H1 (cell line): Measurements from ENCODE around the gene ITGB5. TPM values are rescaled to one million over a fixed set of nuclear protein-coding genes. Genes with fewer than 3 reads are reported as not detected.

Experiments
- ASH2L ChIP-seq: fragments of 200-600, 300-600 bp; sonication (generic); IDR thresholded peaks from one replicate; pipeline ENCODE4 v1.7.1; 2017; ENCODE audit warnings: low read length
- CHD7 ChIP-seq: fragments of 300-600 bp; sonication (generic); IDR thresholded peaks from 2 replicates; pipeline ENCODE4 v1.7.1; 2012; ENCODE audit warnings: low read length, moderate library complexity, mild to moderate bottlenecking, inconsistent platforms; ENCODE audit not compliant: insufficient replicate concordance
- CREB1 ChIP-seq: IDR thresholded peaks from 2 replicates; pipeline ENCODE4 v1.6.1; 2012; ENCODE audit warnings: inconsistent platforms
- EZH2 ChIP-seq: fragments of 200-600 bp; sonication (generic); IDR thresholded peaks from 2 replicates; pipeline ENCODE4 v1.7.1; 2012; ENCODE audit warnings: low read depth, mild to moderate bottlenecking, moderate library complexity, low read length, inconsistent platforms; ENCODE audit not compliant: severe bottlenecking
- MAX ChIP-seq: IDR thresholded peaks from 2 replicates; pipeline ENCODE4 v1.6.1; 2012; ENCODE audit warnings: inconsistent platforms
- POLR2AphosphoS5 ChIP-seq: IDR thresholded peaks from 2 replicates; pipeline ENCODE4 v1.6.1; 2011; ENCODE audit warnings: low read depth, low read length
- POU5F1 ChIP-seq: IDR thresholded peaks from 2 replicates; pipeline ENCODE4 v1.6.1; 2011; ENCODE audit warnings: low read depth, mild to moderate bottlenecking, low read length, moderate library complexity
- RBBP5 ChIP-seq: IDR thresholded peaks from 2 replicates; pipeline ENCODE4 v1.7.1; 2012; ENCODE audit warnings: low read depth, mild to moderate bottlenecking, inconsistent platforms, low read length, moderate library complexity, borderline replicate concordance
- SAP30 ChIP-seq: fragments of 300-600 bp; sonication (generic); IDR thresholded peaks from 2 replicates; pipeline ENCODE4 v1.7.1; 2012; ENCODE audit warnings: low read length, moderate library complexity, mild to moderate bottlenecking, inconsistent platforms; ENCODE audit not compliant: insufficient read depth, insufficient replicate concordance
- TAF7 ChIP-seq: optimal IDR thresholded peaks from 2 replicates; pipeline ENCODE3; 2011; ENCODE audit warnings: low read depth, mild to moderate bottlenecking, inconsistent platforms, low read length, moderate library complexity, borderline replicate concordance
- polyA plus RNA-seq, 7 experiments: library from polyadenylated mRNA; depleted of rRNA in 3 of 7; stranded (reverse) in 5 of 7; unstranded in 2 of 7; fragments of >200 nt in 5 of 7; fragments of 200-250 nt in 2 of 7; gene quantifications; 1 replicate in 5 of 7; 2 replicates in 1 of 7; 4 replicates in 1 of 7; pipeline versions ENCODE4 v1.2.1 to v1.2.3, GENCODE V29; 2011 to 2013; ENCODE audit warnings: missing spikeins in 2 of 7, mixed read lengths in 2 of 7
- total RNA-seq: library from RNA; stranded (reverse); fragmentation: NEBNext Ultra II Directional; extraction: Animal tissue kit (Norgen Biotek cat#: 25700); gene quantifications from 2 replicates; pipeline ENCODE4 v1.2.1, GENCODE V29; 2021

ITGB5 gene
- total and polyA plus RNA-seq, 2 of the 8 experiments (the other 6 are each of a cell fraction or from before 2014, with no cell fraction given): 101 to 268 TPM

- no peak for TF ChIP-seq SAP30
- TF ChIP-seq POU5F1: no peak
- TF ChIP-seq EZH2: no peak
- TF ChIP-seq POLR2AphosphoS5: peak; percentile 33
- TF ChIP-seq CHD7: no peak
- TF ChIP-seq CREB1: no peak
- peak; percentile 42; the same call in 1 of the 2 replicates for TF ChIP-seq MAX
- peak; percentile 79 for TF ChIP-seq TAF7
- no peak for TF ChIP-seq ASH2L
- peak; percentile 44; the same call in 1 of the 2 replicates for TF ChIP-seq RBBP5
These were observed at the start of gene ITGB5 (continued) for GRCh38 chr3:124887177-124887931.
